Caki2 (cell line): ENCODE data around the gene TMIGD2. TPM values are rescaled to one million over a fixed set of nuclear protein-coding genes. Genes with fewer than 3 reads are reported as not detected.
A peak's percentile ranks its signal among the peaks of the same experiment; 100 is the strongest.
"Not testable (repeated sequence)": the region's sequence is repeated elsewhere in the genome, so short reads cannot be mapped to it uniquely, and the experiment has no call there.

Source experiments
- DNase-seq: peaks from one replicate; pipeline ENCODE4 v3.0.0-alpha.2; 2015; ENCODE audit warnings: low read depth
- in situ Hi-C: cut with HindIII; loops from 2 replicates; pipeline ENCODE4 v1.10.0; 2016; ENCODE audit warnings: low sequenced_read_pairs, low pct_unique_long_range_greater_than_20kb, mixed read lengths
- total RNA-seq: library from RNA; depleted of rRNA; stranded (reverse); fragments of >200 nt; shearing (Covaris generic); gene quantifications from 2 replicates; pipeline ENCODE4 v1.2.3, GENCODE V29; 2014; ENCODE audit warnings: low replicate concordance

TMIGD2 gene
- total RNA-seq, 1 experiment from 2014 or later = not detected

DNA sequence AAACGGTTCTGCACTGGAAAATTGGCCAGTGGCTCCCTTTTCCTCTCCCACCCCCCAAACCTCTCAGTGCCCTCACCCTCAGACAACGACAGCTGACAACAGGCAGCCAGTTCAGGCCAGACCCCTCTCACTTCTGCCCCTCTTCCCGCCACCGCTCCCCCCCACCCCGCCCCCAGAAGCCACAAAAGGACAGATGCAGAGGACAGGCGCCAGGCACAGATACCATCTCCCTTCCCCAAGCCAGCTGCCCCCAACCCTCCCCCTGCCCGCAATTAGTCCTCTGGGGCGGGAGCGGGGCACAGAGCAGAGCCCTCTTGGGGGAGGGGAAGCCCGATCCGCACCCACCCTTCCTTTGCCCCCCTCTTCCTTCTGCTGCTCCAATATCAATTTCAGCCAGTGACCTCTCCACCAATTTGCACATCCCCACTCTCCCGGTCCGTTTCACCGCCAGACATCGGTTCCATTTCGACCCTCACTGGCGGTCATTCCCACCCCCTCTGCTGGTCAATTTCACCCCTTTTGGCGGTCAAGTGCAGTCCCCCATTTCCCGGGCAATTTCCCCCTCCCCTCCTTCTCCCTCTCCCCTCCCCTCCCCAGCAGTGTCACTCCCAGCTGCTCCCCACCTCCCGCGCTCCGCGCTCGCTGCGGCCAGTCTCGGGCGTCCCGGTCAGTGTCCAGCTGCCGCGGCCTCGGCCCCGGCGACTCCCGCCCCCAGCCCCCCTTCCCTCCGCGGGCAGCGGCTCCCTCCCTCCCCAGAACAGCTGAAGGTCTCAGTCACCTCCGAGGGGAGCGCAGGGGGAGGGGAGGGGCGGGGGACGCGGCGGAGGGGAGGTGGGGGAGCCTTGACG lies 23.5 kb downstream of the TMIGD2 start, which contains the start of gene SHD:
Gene SHD (plus strand): TSS at position 848 of the 848 bp plus-strand sequence. CDS start 798 bp downstream, outside the sequence.
- DNase-seq = no peak
- in situ Hi-C loops = no loop called here

GRCh38 chr19:4278010-4278409 lies 24.2 kb downstream of the TMIGD2 start:
- in situ Hi-C loops = no loop called here

DNA sequence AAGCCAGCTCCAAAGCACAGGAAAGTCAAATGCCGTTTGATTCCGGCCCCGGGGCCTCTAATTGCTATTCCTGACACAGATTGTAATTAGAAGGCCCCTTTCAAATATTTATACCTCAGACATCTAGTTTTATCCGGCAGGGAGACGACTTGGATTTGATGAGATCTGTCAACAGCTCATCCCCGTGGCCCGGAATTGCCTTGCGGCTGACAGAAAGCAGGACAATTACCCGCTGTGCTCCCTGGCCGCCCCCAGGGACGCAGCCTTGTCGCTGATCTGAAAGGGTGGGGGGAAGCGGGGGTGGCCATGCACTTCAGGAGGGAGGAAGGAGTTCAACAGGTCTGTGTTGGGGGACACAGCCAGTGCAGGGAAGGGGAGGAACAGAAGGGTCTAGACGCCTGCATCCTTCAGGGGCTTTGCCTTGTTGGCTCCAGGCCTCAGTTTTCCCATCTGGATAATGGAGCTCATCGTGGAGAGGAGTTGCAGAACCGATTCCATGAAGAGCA lies 24.9 kb downstream of the TMIGD2 start:
- in situ Hi-C loops = no loop called here

More at GRCh38 chr19:4278010-4278409, 24.2 kb downstream of the TMIGD2 start:
- DNase-seq = no peak

GRCh38 chr19:4274321-4274686 lies 27.9 kb downstream of the TMIGD2 start:
- DNase-seq, in situ Hi-C loops: not testable (repeated sequence)

More for the DNA sequence above, 24.9 kb downstream of the TMIGD2 start:
- no peak for DNase-seq

- in situ Hi-C loops = no loop called here
- DNase-seq = no peak
Observed at GRCh38 chr19:4272894-4273293, 29.3 kb downstream of the TMIGD2 start.

- no peak for DNase-seq
Observed at GRCh38 chr19:4268816-4269430, 33.3 kb downstream of the TMIGD2 start.

GRCh38 chr19:4267901-4268815 lies 34.0 kb downstream of the TMIGD2 start:
- in situ Hi-C loops = no loop called here
- no peak for DNase-seq

More at GRCh38 chr19:4268816-4269430, 33.3 kb downstream of the TMIGD2 start:
- in situ Hi-C loops = no loop called here

GRCh38 chr19:4267101-4267900 lies 34.9 kb downstream of the TMIGD2 start:
- in situ Hi-C loops = no loop called here
- peak; percentile 62 for DNase-seq

DNA sequence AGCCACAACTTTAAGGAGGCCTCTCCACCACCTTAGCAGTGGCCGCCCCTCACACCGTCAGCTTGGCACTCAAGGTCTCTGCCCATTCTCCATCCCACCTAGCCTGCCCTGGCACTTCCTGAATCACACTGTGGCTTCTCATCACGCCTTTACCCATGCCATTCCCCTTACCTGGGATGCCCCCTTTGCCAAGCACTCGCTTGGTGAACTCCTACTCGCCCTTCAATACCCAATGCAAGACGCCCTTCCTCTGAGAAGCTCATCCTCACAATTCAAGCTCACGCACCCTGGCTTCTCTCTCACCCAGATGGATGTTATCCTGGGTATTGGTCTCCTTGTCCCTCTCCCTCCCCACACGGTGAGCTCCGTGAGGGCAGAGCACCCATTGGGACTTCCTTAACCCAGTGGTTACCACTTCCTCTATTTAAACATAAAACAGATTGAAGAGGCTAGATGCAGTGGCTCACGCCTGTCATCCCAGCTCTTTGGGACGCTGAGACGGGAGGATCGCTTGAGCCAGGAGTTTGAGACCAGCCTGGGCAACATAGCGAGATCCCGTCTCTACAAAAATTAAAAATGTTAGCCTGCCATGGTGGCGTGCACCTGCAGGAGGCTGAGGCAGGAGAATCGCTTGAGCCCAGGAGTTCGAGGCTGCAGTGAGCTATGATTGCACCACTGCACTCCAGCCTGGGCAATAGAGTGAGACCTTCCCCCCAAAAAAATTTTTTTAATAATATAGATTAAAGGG lies 35.8 kb downstream of the TMIGD2 start:
- in situ Hi-C loops = no loop called here
- DNase-seq = no peak

DNA sequence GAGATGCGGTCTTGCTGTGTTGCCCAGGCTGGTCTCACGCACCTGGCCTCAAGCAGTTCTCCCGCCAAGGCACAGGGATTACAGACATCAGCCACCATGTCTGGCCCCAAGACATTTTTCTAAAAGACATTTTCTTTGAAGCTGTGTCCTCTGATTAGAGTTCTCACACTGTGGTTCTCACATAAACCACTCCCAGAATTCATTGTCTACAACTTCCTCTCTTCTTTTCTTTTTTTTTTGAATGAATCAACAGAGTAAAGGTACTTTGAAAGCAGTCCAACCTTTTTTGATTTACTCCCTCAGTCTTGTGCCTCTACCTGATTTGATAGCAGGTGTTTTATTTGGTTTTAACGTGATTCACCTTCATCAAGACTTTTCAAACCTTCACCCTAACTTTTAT lies 37.4 kb downstream of the TMIGD2 start:
- no peak for DNase-seq
- in situ Hi-C loops = no loop called here

DNA sequence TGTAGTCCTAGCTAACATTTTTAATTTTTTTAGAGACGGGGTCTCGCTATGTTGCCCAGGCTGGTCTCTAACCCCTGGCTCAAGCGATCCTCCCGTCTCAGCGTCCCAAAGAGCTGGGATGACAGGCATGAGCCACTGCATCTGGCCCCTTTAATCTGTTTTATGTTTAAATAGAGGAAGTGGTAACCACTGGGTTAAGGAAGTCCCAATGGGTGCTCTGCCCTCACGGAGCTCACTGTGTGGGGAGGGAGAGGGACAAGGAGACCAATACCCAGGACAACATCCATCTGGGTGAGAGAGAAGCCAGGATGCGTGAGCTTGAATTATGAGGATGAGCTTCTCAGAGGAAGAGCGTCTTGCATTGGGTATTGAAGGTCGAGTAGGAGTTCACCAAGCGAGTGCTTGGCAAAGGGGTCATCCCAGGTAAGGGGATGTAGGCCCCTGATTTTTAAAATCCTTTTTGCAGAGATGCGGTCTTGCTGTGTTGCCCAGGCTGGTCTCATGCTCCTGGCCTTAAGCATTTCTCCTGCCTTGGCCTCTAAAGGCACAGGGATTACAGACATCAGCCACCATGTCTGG lies 41.5 kb downstream of the TMIGD2 start:
- in situ Hi-C loops = no loop called here
- DNase-seq = no peak

DNA sequence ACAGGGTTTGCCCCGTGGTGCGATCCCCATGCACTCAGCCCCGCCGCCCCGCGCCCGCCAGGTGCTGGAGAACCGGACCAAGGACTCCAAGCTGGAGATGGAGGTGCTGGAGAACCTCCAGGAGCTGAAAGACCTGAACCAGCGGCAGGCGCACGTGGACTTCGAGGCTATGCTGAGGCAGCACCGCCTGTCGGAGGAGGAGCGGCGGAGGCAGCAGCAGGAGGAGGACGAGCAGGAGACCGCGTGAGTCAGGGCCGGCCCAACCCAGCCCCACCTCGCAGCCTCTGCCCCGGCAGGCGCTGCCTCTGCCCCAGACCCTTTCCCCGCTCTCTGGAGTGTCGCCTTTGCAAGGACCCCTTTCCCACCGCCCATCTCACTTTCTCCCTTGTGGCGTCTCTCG lies 44.0 kb downstream of the TMIGD2 start:
- no peak for DNase-seq
- in situ Hi-C loops = no loop called here

- in situ Hi-C loops = no loop called here
Observed at GRCh38 chr19:4257025-4257424, 45.2 kb downstream of the TMIGD2 start.

GRCh38 chr19:4256563-4256962 lies 45.6 kb downstream of the TMIGD2 start:
- in situ Hi-C loops = no loop called here
- DNase-seq = no peak

More at GRCh38 chr19:4257025-4257424, 45.2 kb downstream of the TMIGD2 start:
- no peak for DNase-seq

DNA sequence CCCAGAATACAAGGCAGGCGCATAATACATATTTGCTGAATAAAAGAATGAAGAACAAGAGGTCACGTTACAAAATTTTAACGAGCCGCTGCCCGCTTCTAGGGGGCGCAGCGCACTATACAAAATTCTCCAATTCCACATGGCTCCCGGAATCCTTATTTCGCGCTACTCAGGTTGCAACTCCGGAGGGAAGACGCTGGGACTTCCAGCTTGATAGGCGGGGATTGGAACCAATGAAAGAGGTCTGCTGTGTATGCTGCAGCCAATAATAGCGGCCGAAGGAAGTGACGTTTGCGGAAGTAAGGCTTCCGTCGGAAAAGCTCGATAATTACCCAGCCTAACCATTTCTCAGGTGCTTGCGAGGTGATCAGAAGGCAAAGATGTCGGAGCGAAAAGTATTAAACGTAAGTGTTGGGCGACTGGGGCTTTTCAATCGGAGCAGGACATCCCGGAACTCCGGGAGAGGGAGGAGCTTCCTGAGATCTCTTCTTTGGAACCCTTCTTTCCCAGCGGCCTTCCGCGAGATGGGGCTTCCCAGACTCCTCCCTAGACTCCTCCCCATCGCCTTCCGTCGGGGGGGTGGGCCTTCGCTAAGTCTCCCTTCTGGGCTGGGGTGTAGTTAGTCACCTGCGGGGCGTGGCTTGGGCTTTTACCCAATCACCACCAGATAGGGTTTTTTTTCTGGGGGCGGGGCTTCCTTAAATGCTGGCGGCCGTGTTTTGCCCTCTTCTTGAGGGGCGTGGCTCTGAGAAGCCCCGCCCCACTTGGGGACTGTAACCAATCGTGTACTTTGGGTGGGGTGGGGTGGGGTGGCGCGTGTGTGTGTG lies 55.2 kb downstream of the TMIGD2 start, which contains the start of gene YJU2:
Gene YJU2 (plus strand): TSS at position 314 of the 827 bp plus-strand sequence. CDS start 67 bp downstream, at position 381.
- in situ Hi-C loops = no loop called here
- peak; percentile 100 for DNase-seq

DNA sequence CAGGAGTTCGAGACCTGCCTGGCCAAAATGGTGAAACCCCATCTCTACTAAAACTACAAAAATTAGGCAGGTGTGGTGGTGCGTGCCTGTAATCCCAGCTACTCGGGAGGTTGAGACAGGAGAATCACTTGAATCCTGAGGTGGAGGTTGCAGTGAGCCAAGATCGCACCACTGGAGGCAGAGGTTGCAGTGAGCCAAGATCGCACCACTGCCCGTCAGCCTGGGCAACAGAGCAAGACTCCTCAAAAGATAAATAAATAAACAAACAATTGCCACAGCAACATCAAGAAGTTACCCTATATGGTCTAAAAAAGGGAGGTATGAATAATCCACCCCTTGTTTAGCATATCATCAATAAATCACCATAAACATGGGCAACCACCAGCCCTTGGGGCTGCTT lies 56.3 kb downstream of the TMIGD2 start:
- in situ Hi-C loops = not testable (repeated sequence)

More for the DNA sequence above, 56.3 kb downstream of the TMIGD2 start:
- peak; percentile 12 for DNase-seq
